Endothelial cell of hepatic sinusoid (primary cell): ENCODE measurements around the gene PRPF4.
"Not testable (repeated sequence)": the region's sequence is repeated elsewhere in the genome, so short reads cannot be mapped to it uniquely, and the experiment has no call there.

Experiments used
- in situ Hi-C: cut with HindIII; loops from 2 replicates; pipeline ENCODE4 v1.10.0; 2017; ENCODE audit warnings: low sequenced_read_pairs

The PRPF4 gene

DNA sequence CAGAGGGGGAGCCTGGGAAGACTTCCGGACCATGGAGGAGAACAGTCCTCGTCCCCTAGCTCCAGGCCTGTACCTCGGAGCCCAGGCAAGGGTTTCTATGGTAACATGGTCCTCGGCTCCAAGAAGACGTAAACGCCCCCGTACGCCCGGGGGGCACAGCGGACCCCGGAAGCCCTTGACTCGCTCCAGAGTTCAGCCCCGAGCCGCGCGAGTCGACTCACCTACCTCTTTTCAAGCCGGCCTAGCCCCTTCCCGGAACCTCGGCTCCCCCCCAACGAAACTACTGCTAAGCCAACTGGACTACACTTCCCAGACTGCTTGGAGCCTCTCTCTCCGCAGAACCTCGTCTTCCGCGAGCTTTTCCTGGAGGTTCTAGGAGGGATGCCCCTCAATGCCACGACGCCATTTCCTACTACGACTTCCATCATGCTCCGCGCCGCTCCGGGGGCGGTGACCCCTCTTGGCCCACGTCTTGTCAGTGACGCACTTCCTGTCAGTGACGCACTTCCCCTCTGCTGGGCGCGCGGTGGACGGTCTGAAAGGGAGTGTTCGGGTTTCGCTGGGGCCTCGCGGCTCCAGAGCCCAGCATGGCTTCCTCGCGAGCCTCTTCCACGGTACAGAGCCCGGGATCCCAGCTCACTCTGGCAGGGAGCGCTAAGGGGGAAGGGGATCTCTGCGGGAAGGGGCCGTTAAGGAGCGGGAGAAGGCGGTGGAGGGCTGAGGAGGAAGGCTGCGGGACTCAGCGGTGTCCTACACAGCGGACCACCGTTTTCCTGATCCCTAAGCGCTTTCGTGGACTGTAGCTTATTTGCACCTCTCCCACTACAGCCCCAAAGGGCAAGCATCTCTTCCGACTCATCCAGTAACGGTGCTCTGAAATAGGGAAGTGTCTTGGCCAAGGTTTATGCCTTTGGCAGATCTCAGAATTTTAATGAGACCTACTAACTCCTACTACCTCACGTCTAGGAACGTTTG lies at the start of gene PRPF4, which contains the start of gene CDC26:
Gene PRPF4, plus strand, starts transcription at position 502 of the 975 bp plus-strand sequence. Its CDS starts 86 bp downstream, at position 588.
Gene CDC26, minus strand, starts transcription at position 416 of the 975 bp plus-strand sequence. CDS start 3,065 bp downstream, outside the sequence.
- in situ Hi-C loops, result no loop called here

GRCh38 chr9:113227436-113227835 lies 48.0 kb upstream of the PRPF4 start:
- in situ Hi-C loops, result no loop called here

GRCh38 chr9:113228130-113228665 lies 47.3 kb upstream of the PRPF4 start:
- in situ Hi-C loops, result no loop called here

DNA sequence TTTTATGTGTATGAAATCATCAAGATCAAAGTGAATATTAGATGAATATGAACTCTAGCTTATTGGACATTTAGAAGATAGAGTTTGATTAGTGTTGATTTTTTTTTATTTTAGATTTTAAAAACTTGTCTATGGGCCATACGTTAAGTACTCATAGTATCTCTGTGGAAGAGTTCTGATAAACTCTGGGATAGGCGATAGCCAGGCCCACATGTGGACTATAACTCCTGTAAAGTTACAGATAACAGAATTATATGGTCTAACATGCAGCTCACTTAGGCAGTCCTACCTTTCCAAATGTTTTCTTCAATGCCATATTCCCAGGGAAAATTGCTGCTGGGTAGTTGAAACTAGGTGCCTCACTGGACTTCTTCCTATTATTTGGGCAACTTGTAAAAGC lies 43.8 kb upstream of the PRPF4 start:
- in situ Hi-C loops, result no loop called here

DNA sequence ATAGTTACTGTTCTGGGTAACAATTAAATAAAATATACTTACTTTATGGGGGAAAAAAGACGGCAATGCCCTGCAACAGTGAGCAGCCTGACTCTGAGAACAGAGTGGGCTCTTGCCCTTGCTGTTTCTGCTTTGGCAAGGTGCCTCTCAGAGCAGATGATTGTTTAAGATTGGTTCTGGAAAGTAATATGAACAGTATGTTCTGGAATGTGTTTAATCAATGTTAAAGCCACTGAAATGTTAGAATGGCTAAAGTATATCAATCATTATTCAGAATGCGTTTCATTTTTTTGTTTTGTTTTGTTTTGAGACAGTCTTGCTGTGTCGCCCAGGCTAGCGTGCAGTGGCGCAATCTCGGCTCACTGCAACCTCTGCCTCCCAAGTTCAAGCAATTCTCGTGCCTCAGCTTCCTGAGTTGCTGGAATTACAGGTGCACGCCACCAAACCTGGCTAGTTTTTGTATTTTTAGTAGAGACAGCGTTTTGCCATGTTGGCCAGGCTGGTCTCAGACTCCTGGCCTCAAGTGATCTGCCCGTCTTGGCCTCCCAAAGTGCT lies 39.7 kb upstream of the PRPF4 start:
- in situ Hi-C loops, result not testable (repeated sequence)

- in situ Hi-C loops, result no loop called here
Observed at GRCh38 chr9:113237026-113237425, 38.4 kb upstream of the PRPF4 start.

- in situ Hi-C loops, result no loop called here
Observed at GRCh38 chr9:113238202-113238858, 37.1 kb upstream of the PRPF4 start.

- in situ Hi-C loops, result no loop called here
Observed at GRCh38 chr9:113238859-113239232, 36.6 kb upstream of the PRPF4 start.

- in situ Hi-C loops, result no loop called here
Observed at GRCh38 chr9:113241161-113241560, 34.3 kb upstream of the PRPF4 start.

- in situ Hi-C loops, result no loop called here
Observed at GRCh38 chr9:113244556-113244955, 30.9 kb upstream of the PRPF4 start.

DNA sequence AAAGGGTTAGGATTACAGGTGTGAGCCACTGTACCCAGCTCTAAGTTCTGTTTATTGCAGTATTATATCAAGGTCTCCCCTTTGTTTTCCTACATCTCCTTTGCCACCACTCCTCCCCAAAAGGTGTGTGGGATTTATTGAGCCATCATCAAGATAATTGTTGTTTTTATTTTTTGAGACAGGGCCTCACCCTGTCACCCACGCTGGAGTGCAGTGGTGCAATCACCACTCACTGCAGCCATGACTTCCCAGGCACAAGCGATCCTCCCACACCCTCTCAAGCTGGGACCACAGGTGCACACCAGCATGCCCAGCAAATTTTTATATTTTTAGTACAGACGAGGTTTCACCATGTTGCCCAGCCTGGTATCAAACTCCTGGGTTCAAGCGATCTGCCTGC lies 29.6 kb upstream of the PRPF4 start:
- in situ Hi-C loops, result no loop called here

- in situ Hi-C loops, result no loop called here
Observed at GRCh38 chr9:113246928-113247327, 28.5 kb upstream of the PRPF4 start.

GRCh38 chr9:113247640-113248039 lies 27.8 kb upstream of the PRPF4 start:
- in situ Hi-C loops, result no loop called here

- in situ Hi-C loops, result not testable (repeated sequence)
Observed at GRCh38 chr9:113249661-113250060, 25.8 kb upstream of the PRPF4 start.

- in situ Hi-C loops, result no loop called here
Observed at GRCh38 chr9:113250807-113251206, 24.7 kb upstream of the PRPF4 start.

DNA sequence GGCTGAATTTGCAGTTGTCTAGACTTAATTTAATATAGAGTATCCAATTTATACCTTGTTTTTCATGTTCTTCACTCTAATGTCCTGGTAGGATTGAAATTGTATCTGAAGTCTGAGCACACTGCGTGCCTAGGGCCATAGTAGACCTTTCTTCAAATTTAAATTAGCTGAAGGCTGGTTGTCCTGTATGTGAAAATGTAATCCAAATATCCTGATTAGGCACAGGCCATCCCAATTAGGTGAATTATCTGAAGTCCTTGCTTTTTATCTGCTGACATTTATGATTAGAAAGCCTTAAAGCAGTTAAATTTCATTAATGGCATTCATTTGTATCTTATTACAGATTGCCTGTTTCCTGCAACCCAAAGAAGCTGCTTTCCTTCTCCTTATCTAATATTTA lies 20.5 kb upstream of the PRPF4 start:
- in situ Hi-C loops, result no loop called here

GRCh38 chr9:113255438-113255837 lies 20.0 kb upstream of the PRPF4 start:
- in situ Hi-C loops, result no loop called here

DNA sequence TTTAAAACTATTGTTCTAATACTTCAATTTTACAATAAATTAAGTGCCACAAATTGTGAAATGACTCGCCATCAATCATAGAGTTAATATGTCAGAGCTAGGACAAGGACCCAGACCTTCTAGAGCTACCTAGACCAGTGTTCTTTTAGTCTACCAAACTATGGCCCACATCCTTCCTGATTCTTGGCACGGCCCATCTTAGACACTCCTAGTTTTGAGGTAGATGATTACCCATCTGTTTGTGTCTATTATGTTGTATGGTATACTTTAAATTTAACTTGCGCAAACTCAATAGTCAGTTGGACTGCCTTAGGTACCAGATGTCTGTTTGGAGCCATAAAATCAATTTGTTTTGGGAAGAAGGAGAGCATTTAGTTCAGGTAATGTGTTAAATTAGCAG lies 17.6 kb upstream of the PRPF4 start:
- in situ Hi-C loops, result no loop called here

GRCh38 chr9:113258282-113258681 lies 17.2 kb upstream of the PRPF4 start:
- in situ Hi-C loops, result no loop called here

GRCh38 chr9:113261917-113262671 lies 13.4 kb upstream of the PRPF4 start:
- in situ Hi-C loops, result no loop called here

DNA sequence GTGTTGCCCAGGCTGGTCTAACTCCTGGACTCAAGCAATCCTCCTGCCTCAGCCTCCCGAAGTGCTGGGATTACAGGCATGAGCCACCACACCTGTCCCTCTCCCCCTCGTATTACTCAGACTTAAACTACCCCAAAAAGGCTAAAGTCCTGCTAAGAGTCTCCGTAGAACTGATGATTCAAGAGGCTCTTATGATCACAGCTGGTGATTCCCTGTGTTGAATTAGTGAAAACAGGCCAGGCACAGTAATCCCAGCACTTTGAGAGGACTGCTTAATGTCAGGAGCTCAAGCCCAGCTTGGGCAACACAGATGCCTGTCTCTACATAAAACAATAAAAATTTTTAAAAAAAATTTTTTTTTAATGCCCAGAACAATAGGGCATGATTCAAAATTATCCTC lies 9.3 kb upstream of the PRPF4 start:
- in situ Hi-C loops, result no loop called here
